SK-N-SH (cell line): ENCODE data around the gene XRCC3. TPM values are rescaled to one million over a fixed set of nuclear protein-coding genes. Genes with fewer than 3 reads are reported as not detected.

ENCODE experiments used
- CTCF ChIA-PET: fragments of 300-600, 350-600 bp; formaldehyde crosslinking; extraction: SDS; loops from one replicate; lab custom pipeline; 2021; lab: Yijun Ruan, JAX
- POLR2A ChIA-PET: fragments of 350-600 bp; sonication (Branson Sonifier 250); formaldehyde crosslinking; extraction: SDS; loops from one replicate; lab custom pipeline; 2020; ENCODE audit warnings: antibody characterized with exemption, inconsistent platforms; lab: Yijun Ruan, JAX
- DNase-seq: peaks from one replicate; pipeline ENCODE4 v3.0.0; 2012
- H2AFZ ChIP-seq: fragments of 200-600 bp; sonication (generic); 2 replicates; pipeline ENCODE4 v1.8.1; 2016; ENCODE audit warnings: antibody characterized with exemption, mild to moderate bottlenecking, low read depth
- H3F3A ChIP-seq: fragments of 200-600 bp; sonication (generic); replicated peaks from 2 replicates; pipeline ENCODE3; 2016; ENCODE audit warnings: antibody characterized with exemption, mild to moderate bottlenecking; ENCODE audit not compliant: insufficient read depth
- H3K27ac ChIP-seq, 2 experiments: fragments of 200-500 bp in 1 of 2; fragments of 200-600 bp in 1 of 2; sonication (Bioruptor generic) in 1 of 2; sonication (generic), shearing (Covaris generic) in 1 of 2; 2 replicates each; pipeline versions ENCODE4 v1.5.1 to v1.6.1; 2014 to 2016; ENCODE audit warnings: low read depth in 2 of 2, inconsistent platforms in 1 of 2, low read length in 1 of 2, mild to moderate bottlenecking in 1 of 2, mixed read lengths in 1 of 2
- H3K27me3 ChIP-seq: fragments of 200-600 bp; sonication (generic), shearing (Covaris generic); 2 replicates; pipeline ENCODE4 v1.6.1; 2016; ENCODE audit warnings: mixed run types; ENCODE audit not compliant: insufficient read depth
- H3K36me3 ChIP-seq, 2 experiments: fragments of 200-500 bp in 1 of 2; fragments of 200-600 bp in 1 of 2; sonication (Bioruptor generic) in 1 of 2; sonication (generic) in 1 of 2; replicated peaks in 1 of 2; 2 replicates each; pipeline versions ENCODE3 to v1.5.1; 2014 to 2016; ENCODE audit warnings: low read length in 1 of 2, mild to moderate bottlenecking in 1 of 2; ENCODE audit not compliant: insufficient read depth in 2 of 2, control insufficient read depth in 1 of 2
- H3K4me1 ChIP-seq, 2 experiments: fragments of 200-500 bp in 1 of 2; fragments of 200-600 bp in 1 of 2; sonication (Bioruptor generic) in 1 of 2; sonication (generic), shearing (Covaris generic) in 1 of 2; 2 replicates each; pipeline versions ENCODE4 v1.5.1 to v1.6.1; 2014 to 2016; ENCODE audit warnings: low read depth in 1 of 2, low read length in 1 of 2, mixed run types in 1 of 2; ENCODE audit not compliant: insufficient read depth in 2 of 2, control insufficient read depth in 1 of 2
- H3K4me2 ChIP-seq: fragments of 200-600 bp; sonication (generic), shearing (Covaris generic); 2 replicates; pipeline ENCODE4 v1.6.1; 2017; ENCODE audit warnings: mixed run types
- H3K4me3 ChIP-seq, 2 experiments: fragments of 200-500 bp in 1 of 2; fragments of 200-600 bp in 1 of 2; sonication (Bioruptor generic) in 1 of 2; sonication (generic), shearing (Covaris generic) in 1 of 2; 2 replicates each; pipeline versions ENCODE4 v1.5.1 to v1.8.1; 2014 to 2016; ENCODE audit warnings: low read depth in 2 of 2, inconsistent platforms in 1 of 2, low read length in 1 of 2, mild to moderate bottlenecking in 1 of 2, mixed read lengths in 1 of 2, moderate library complexity in 1 of 2
- H3K79me2 ChIP-seq: fragments of 200-600 bp; sonication (generic); 2 replicates; pipeline ENCODE4 v1.8.1; 2017; ENCODE audit warnings: mild to moderate bottlenecking; ENCODE audit not compliant: insufficient read depth
- H3K9ac ChIP-seq: fragments of 200-600 bp; sonication (generic); 2 replicates; pipeline ENCODE4 v1.6.1; 2017; ENCODE audit warnings: mixed run types
- H3K9me2 ChIP-seq: fragments of 200-600 bp; sonication (generic); 2 replicates; pipeline ENCODE4 v1.6.1; 2017; ENCODE audit warnings: mixed run types
- H3K9me3 ChIP-seq: fragments of 200-600 bp; sonication (generic); 2 replicates; pipeline ENCODE4 v1.6.1; 2017; ENCODE audit warnings: mixed run types, mild to moderate bottlenecking, moderate library complexity
- H4K20me1 ChIP-seq: fragments of 200-600 bp; sonication (generic); 2 replicates; pipeline ENCODE4 v1.6.1; 2017; ENCODE audit warnings: mild to moderate bottlenecking, mixed run types; ENCODE audit not compliant: insufficient read depth
- CTCF ChIP-seq: fragments of 200-600 bp; sonication (generic); IDR thresholded peaks from 2 replicates; pipeline ENCODE4 v1.6.1; 2017; ENCODE audit warnings: antibody characterized with exemption, mild to moderate bottlenecking, moderate library complexity
- EP300 ChIP-seq, 2 experiments: IDR thresholded peaks; 2 replicates each; pipeline versions ENCODE4 v1.4.0 to v1.6.1; 2012; ENCODE audit warnings: borderline replicate concordance in 1 of 2, low read depth in 1 of 2, low read length in 1 of 2
- EZH2phosphoT487 ChIP-seq: fragments of 200-600 bp; sonication (generic); IDR thresholded peaks from 2 replicates; pipeline ENCODE4 v1.6.1; 2017; ENCODE audit warnings: low read depth, mixed run types, mild to moderate bottlenecking, antibody characterized with exemption, moderate library complexity, borderline replicate concordance
- FOSL2 ChIP-seq: IDR thresholded peaks from 2 replicates; pipeline ENCODE4 v1.4.0; 2012; ENCODE audit warnings: low read depth, mild to moderate bottlenecking, moderate library complexity, borderline replicate concordance
- FOXM1 ChIP-seq: IDR thresholded peaks from 2 replicates; pipeline ENCODE4 v1.4.0; 2012; ENCODE audit warnings: low read depth, mild to moderate bottlenecking
- GABPA ChIP-seq: IDR thresholded peaks from 2 replicates; pipeline ENCODE4 v1.4.0; 2012; ENCODE audit warnings: low read depth, mild to moderate bottlenecking
- MEF2A ChIP-seq: IDR thresholded peaks from 2 replicates; pipeline ENCODE4 v1.4.0; 2012; ENCODE audit warnings: low read depth, borderline replicate concordance
- MXI1 ChIP-seq: IDR thresholded peaks from 2 replicates; pipeline ENCODE4 v1.6.1; 2012; ENCODE audit warnings: mild to moderate bottlenecking, low read depth, low read length, improper control_type of control experiment
- NFIC ChIP-seq: IDR thresholded peaks from 2 replicates; pipeline ENCODE4 v1.4.0; 2012; ENCODE audit warnings: borderline replicate concordance
- NRF1 ChIP-seq: IDR thresholded peaks from 2 replicates; pipeline ENCODE4 v1.6.1; 2012; ENCODE audit warnings: low read depth, mild to moderate bottlenecking, low read length
- RAD21 ChIP-seq: IDR thresholded peaks from 2 replicates; pipeline ENCODE4 v1.6.1; 2012; ENCODE audit warnings: mild to moderate bottlenecking, low read length
- RCOR1 ChIP-seq: fragments of 150-350 bp; IDR thresholded peaks from 2 replicates; pipeline ENCODE4 v1.6.1; 2017; ENCODE audit warnings: antibody characterized with exemption, low read length
- REST ChIP-seq: IDR thresholded peaks from 2 replicates; pipeline ENCODE4 v1.6.1; 2012; ENCODE audit warnings: mild to moderate bottlenecking, low read depth, low read length, moderate library complexity
- RXRA ChIP-seq: IDR thresholded peaks from 2 replicates; pipeline ENCODE4 v1.4.0; 2012; ENCODE audit warnings: low read depth, mild to moderate bottlenecking, borderline replicate concordance
- SIN3A ChIP-seq: IDR thresholded peaks from 2 replicates; pipeline ENCODE4 v1.6.1; 2012; ENCODE audit warnings: low read depth, mild to moderate bottlenecking, low read length, moderate library complexity, borderline replicate concordance
- SMC3 ChIP-seq: IDR thresholded peaks from 2 replicates; pipeline ENCODE4 v1.6.1; 2012; ENCODE audit warnings: low read depth, low read length, improper control_type of control experiment
- TAF1 ChIP-seq: IDR thresholded peaks from 2 replicates; pipeline ENCODE4 v1.6.1; 2012; ENCODE audit warnings: low read depth, mild to moderate bottlenecking, low read length, moderate library complexity, borderline replicate concordance
- TCF12 ChIP-seq: IDR thresholded peaks from 2 replicates; pipeline ENCODE4 v1.4.0; 2012
- TEAD4 ChIP-seq: IDR thresholded peaks from 2 replicates; pipeline ENCODE4 v1.4.0; 2012; ENCODE audit warnings: mild to moderate bottlenecking, borderline replicate concordance; ENCODE audit not compliant: insufficient read depth
- USF1 ChIP-seq: IDR thresholded peaks from 2 replicates; pipeline ENCODE4 v1.4.0; 2012; ENCODE audit warnings: low read depth, borderline replicate concordance
- YY1 ChIP-seq: IDR thresholded peaks from 2 replicates; pipeline ENCODE4 v1.4.0; 2012; ENCODE audit warnings: low read depth, mild to moderate bottlenecking
- WGBS: methylation state at CpG from one replicate; pipeline ENCODE4 v1.1.6; 2017; ENCODE audit warnings: low lambda C conversion rate; 5-methylcytosine and 5-hydroxymethylcytosine counted together
- polyA plus RNA-seq, 3 experiments: library from polyadenylated mRNA; depleted of rRNA; stranded (reverse); fragments of >200 nt; gene quantifications; 2 replicates each; pipeline ENCODE4 v1.2.3, GENCODE V29; 2012

The XRCC3 gene
- polyA plus RNA-seq, 1 of the 3 experiments (the other 2 are of a cell fraction): 11.7 TPM

GRCh38 chr14:103650213-103650612, 65.0 kb downstream of the XRCC3 start:
- Histone ChIP-seq H3K9me2 (no peaks in the 10 kb centered on the region), H3K36me3 (peaks cover 6 to 19% of the 10 kb centered on the region in 2 experiments), H3K9ac (no peak overlapping the region), H2AFZ (no peak overlapping the region), H4K20me1 (peaks cover 100% of the 10 kb centered on the region), H3K9me3 (no peaks in the 10 kb centered on the region), H3K4me2 (no peak overlapping the region), H3K4me1 (peaks cover 8 to 18% of the 10 kb centered on the region in 2 experiments; a peak in 2 of 4 replicates), H3K27ac (no peak overlapping the region), H3K79me2 (peaks cover 99% of the 10 kb centered on the region), H3K4me3 (no peak overlapping the region), H3F3A (peaks cover 7% of the 10 kb centered on the region), H3K27me3 (no peaks in the 10 kb centered on the region)
- no peak for DNase-seq
- 90% methylated on average over 4 of the region's 4 CpGs for WGBS
- TF ChIP-seq FOSL2 (no peak), RXRA (no peak), NRF1 (no peak), NFIC (no peak), EP300 (IDR thresholded peaks at IDR 0.05; ENCODE audit: borderline replicate concordance in 1 of 2, low read depth in 1 of 2, low read length in 1 of 2) (no peak), SMC3 (no peak), SIN3A (no peak), GABPA (no peak), MEF2A (no peak), FOXM1 (no peak), TEAD4 (no peak), RCOR1 (no peak), USF1 (no peak), MXI1 (no peak), TAF1 (no peak), RAD21 (no peak)
- ChIA-PET POLR2A (no interaction called here), CTCF (interaction anchor here (0.6 to 1.3 kb wide), 2 partner anchors 13 to 15 kb away, joined by 3 read pairs; no protein-coding TSS in a partner anchor)

GRCh38 chr14:103649001-103649400, 66.2 kb downstream of the XRCC3 start:
- H3K27ac ChIP-seq: no peak overlapping the region
- no peaks in the 10 kb centered on the region for H3K9me3 ChIP-seq
- no peak for DNase-seq
- no peaks in the 10 kb centered on the region for H3K9me2 ChIP-seq
- ChIA-PET POLR2A (no interaction called here), CTCF (interaction anchor here (1.3 kb wide), 1 partner anchor 14 kb away, joined by 3 read pairs; no protein-coding TSS in a partner anchor)
- H2AFZ ChIP-seq: no peak overlapping the region
- peaks cover 100% of the 10 kb centered on the region for H3K79me2 ChIP-seq
- no peak overlapping the region for H3K9ac ChIP-seq
- H3K4me2 ChIP-seq: no peak overlapping the region
- peaks cover 8 to 16% of the 10 kb centered on the region in 2 experiments; a peak in 2 of 4 replicates for H3K4me1 ChIP-seq
- H3K27me3 ChIP-seq: no peaks in the 10 kb centered on the region
- H3K36me3 ChIP-seq: peaks cover 0 to 10% of the 10 kb centered on the region in 2 experiments
- no peak overlapping the region for H3K4me3 ChIP-seq
- WGBS: 100% methylated on average over 3 of the region's 3 CpGs
- peaks cover 100% of the 10 kb centered on the region for H4K20me1 ChIP-seq
- peaks cover 2% of the 10 kb centered on the region for H3F3A ChIP-seq
- TF ChIP-seq RCOR1 (no peak), CTCF (no peak), TCF12 (no peak), SMC3 (no peak), EP300 (IDR thresholded peaks at IDR 0.05; ENCODE audit: borderline replicate concordance in 1 of 2, low read depth in 1 of 2, low read length in 1 of 2) (no peak), RAD21 (no peak), YY1 (no peak), TEAD4 (no peak), RXRA (no peak), REST (no peak), EZH2phosphoT487 (no peak)
